CD4-positive, alpha-beta T cell treated with Interferon alpha-2 for 1 hour (primary cell): ENCODE results near the gene PPIL4.
A peak's percentile ranks its signal among the peaks of the same experiment; 100 is the strongest.
"Not testable (repeated sequence)": the region's sequence is repeated elsewhere in the genome, so short reads cannot be mapped to it uniquely, and the experiment has no call there.

Experiments
- DNase-seq, 2 donors: peaks; one replicate each; pipeline ENCODE4 v3.0.0-alpha.2; 2020 to 2022

PPIL4 gene

DNA sequence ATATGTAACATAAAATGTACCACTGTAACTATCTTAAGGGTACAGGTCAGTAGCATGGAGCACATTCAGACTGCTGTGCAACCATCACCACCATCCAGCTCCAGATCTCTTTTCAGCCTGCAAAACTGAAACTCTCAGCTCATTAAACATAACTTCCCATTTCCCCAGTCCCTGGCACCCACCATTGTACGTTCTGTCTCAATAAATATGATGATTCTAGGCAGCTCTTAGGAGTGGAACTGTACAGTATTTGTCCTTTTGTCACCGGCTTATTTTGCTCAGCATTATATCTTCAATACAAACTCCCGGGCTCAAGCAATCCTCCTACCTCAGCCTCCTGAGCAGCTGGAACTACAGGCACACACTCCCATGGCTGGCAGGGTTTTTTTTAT is 62.5 kb downstream of the PPIL4 start:
- peak in 1 of 2 donors; percentile 41 for DNase-seq

DNA sequence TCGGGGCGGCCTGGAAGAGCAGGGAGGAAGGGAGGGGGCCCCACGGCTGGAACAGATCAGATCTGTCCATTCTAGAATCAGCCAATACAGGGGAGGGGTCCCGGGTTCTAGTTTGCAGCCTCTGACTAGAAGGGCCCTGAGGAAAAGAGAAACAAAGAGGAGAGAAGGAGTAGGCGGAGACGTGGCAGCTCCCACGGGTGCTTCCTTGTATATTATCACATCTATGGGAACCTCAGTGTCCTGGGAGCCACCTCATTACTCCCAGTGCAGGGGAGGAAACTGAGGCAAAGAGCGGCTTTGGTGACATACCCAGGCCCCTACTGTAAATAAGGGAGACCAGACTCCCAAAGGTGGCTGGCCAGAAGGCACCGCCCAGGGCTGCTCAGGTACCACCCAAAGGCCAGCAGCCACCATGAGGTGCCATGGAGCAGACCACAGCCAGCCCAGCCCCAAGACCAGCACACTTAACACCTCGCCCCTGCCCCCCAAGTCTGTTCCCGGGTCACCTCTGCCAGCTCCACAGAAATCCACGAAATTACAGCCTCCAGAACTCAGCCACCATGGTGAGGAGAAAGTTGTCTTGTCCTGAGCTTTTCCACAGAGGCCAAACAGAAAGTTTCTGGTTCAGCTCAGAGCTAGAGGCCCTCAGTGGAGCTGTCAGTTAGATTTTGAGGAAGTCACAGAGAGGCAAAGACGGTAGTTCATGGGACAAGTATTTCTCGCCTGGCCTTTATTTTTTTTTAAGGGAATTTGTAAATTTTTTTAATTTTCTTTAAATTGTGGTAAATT is 63.1 kb downstream of the PPIL4 start:
- DNase-seq: peak in 1 of 2 donors; percentile 50

DNA sequence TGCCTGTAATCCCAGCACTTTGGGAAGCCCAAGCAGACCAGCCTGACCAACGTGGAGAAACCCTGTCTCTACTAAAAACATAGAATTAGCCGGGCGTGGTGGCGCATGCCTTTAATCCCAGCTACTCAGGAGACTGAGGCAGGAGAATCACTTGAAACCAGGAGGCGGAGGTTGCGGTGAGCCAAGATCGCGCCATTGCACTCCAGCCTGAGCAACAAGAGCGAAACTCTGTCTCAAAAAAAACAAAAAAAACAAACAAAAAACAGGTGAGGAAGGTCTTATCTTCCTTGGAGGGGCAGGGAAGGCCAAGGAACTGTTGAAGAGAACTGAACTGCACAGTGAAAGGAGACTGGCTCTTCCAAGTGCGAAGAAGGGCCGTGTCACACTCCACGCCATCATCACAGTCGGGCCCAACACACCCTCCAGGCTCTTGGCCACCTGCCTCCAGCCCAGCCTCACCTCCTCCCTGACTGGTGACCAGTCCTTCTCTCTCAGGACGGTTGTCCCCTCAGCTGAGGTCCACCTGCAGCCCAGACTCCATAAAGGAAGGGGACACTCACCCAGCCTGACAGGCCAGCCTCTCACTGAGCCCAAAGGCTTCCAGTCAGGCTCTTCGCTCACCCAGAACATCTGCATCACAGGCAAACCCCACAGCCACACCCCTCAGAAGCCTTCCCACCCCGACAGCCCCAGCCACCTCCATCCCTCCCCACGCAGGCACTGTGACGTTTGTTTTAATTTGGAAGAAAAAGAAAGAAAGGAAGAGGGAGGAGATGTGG is 65.2 kb downstream of the PPIL4 start:
- peak; percentile 71 to 82 for DNase-seq

DNA sequence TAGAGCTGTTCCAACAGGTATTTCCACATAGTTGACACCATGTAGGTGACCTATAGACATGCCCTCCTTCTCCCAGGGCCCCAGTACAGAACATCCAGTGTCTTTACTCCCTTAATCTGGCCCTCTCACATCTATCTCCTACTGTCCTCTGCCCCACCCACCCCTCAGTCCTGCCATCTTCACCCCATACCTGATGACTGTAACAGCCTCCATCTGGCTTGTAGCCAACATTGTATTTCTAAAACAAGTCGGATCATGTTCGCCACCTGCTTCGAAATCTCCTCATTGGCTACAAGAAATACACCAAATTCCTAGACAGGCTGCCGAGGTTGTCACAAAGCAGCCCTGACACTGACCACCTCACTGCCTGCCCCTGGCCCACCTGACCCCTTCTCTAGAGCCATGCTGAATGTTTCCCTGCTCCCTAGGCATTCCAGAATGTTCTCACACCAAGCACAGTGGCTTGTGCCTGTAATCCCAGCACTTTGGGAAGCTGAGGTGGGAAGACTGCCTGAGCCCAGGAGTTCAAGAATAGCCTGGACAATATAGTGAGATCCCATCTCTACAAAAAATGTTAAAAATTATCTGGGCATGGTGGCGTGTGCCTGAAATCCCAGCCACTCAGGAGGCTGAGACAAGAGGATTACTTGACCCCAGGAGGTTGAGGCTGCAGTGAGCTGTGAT is 67.1 kb downstream of the PPIL4 start:
- no peak for DNase-seq

DNA sequence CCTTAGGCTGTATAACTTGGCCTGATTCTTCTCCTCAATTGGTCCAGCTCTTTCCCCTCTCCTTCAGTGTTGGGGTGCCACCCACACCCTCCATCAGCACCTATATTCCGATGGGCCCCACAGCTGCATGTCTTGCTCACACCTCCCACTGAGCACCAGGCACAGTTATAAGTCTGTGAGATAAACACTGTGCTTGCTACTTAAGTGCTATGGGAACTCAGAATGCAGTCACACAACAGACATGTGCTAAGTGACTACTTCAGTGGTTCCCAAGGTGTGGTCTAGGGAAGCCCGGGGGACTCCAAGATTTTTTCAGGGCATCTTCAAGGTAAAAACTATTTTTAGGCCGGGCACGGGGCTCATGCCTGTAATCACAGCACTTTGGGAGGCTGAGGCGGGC is 68.3 kb downstream of the PPIL4 start:
- DNase-seq: no peak

DNA sequence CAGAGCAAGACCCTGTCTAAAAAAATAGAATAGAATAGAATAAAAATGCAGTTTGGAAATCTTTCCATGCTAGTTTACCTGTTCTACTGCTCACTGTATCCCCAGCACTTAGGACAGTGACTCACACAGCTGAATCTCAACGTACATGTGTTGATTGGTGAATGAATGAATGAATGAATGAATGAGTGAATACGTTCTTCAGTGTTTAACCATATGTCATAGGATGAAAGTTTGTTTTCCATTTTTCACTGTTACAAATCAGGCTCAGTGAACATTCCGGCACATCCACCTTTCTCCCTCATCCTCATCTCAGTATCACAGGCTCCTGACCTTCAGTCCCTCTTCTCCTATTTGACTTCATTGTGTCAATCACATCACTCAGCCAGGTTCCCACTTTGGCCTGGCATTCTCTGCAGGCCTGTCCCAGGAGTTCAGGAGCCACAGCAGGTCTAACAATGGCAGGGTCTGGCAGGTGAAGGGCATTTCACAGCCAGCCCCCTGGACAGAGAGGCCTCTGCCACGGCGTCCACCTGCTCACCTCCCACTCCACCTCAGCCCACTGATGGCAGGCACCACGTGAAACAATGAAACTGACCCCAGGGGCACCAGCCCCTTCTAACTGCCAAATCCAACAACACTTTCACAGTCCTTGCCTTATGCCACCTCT is 68.9 kb downstream of the PPIL4 start:
- DNase-seq: no peak

DNA sequence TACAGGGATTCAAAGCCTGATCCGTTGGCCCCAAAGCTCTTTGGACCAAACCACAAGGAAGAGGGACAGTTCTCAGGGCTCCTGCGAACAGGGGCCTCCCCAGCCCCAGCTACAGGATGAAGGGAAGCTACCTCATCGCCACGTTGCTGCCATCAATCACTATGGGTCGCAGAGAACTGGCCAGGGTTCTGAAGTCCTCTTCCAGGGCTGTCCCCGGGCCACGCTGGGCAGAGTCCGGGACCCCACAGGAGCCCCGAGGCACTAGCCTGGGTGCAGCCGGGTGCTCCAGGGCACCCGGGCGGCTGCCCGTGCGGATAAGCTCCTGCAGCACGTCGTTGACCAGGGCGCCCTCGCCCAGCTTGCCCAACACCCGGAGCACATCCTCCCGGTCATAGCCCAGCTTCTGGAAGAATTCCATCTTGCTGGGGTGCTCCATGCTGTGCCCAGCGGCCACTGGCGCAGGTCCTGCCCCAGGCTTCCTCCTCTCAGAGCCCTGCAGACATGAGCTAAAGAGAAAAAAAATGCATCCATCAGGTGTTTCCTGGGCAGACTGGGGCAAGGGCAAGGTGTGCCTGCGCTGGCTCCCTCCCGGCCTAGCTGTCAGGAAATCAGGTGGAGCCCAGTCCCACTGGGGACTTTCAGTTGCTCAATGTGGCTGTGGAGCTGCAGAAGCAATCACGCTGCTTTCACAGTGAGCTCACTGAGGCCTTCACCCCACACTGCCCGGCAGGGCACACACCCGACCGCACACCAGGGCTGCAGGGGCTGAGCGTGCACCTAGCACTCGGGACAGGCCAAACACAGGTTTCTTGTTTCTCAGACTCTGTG is 71.5 kb downstream of the PPIL4 start:
- DNase-seq: peak in 1 of 2 donors; percentile 45

DNA sequence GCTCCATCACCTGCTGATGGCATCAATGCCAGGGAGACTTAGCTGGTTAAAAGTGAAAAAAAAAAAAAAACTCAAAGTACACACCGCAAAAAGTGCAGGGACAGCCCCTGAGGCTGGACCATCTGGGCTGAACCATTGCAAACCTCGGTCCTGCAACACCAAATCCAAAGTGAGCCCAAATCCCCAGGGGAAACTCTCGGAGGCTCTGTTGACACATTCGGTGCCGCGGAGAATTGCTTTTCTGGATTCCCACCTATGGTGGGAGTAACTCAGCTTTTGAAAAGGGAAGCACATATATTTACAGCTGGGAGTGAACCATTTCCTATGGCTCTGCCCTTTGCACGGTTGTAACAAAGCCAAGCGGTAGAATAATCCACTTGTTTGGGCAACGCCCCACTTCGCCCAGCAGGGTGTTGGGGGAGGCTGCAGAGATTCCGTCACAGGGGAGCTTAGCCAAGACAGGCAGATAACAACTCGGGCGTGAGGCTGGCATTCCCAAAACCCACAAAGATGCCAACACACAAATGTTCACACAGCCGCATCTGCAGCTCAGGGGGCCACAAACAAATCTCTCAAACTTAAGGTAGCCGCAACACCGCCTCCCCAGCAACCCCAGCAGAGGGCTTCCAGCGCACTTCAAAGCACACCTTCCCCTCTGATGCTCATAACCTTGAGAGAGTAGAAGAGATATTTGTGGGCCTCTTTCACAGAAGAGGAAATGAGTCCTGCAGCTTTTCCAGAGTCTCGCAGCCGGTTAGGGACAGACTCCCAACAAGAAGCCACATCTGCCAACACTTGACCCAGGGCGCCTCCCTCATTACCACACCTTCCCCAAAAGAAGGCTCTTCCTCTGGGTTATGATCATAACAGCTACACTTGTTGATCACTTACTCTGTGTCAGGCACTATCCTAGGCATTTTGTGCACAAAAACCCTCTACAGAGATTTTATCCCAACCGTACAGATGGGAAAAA is 72.5 kb downstream of the PPIL4 start:
- peak in 1 of 2 donors; percentile 40 for DNase-seq

DNA sequence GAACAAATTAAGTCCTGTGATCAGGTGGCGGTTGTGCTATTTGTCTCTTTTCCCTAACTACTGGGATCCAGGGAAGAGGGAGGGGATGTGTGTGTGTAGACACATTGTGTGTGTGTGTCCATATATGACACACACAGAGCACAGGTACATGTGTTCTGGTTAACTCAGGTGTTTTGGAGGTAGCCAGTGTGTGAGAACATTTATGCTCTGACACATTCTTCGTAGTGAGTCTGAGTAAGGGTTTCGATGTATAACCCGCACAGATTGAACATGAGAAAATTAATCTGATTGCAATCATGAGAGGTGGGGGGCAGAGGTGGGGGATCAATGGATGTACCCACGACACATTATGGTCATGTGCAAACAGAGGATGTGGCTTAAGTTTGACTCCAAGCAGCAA is 73.6 kb downstream of the PPIL4 start:
- DNase-seq: no peak

DNA sequence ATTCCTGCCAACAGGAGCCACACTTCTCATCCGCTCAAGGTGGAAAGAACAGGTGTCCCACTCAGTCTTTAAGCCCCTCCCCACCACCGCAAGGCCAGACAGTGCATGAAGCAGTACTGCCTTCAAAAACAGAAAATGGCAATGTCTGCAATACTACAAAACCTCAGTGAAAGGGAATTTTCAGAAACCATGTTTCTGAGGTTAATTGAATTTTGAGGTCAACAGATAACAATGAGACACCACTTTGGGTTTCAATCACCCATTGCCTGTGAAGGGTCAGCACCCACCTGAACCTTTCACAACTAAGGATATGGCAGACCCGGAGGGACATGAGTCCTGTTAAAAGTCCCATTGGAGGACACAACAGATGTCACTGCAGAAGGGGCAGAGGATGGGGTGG is 74.0 kb downstream of the PPIL4 start:
- peak in 1 of 2 donors; percentile 37 for DNase-seq

DNA sequence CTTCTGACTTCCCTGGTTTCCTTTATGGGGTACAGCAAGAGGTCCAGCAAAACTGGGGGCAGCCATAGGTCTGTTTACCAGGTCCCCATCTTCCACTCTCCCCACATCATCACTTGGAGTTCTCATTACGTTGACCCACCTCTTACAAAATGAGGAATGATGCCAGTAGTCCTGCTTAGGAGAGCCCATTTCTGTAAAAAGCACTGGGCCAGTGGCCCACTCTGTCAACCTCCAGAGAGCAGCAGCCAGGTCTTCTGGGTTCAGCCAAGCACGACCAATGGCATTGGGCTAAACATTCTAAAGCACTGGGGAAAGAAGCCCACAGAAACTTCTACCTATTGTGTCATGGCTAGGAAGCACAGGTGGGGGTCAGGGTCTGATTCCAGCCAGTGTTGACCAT is 74.9 kb downstream of the PPIL4 start:
- DNase-seq: no peak

DNA sequence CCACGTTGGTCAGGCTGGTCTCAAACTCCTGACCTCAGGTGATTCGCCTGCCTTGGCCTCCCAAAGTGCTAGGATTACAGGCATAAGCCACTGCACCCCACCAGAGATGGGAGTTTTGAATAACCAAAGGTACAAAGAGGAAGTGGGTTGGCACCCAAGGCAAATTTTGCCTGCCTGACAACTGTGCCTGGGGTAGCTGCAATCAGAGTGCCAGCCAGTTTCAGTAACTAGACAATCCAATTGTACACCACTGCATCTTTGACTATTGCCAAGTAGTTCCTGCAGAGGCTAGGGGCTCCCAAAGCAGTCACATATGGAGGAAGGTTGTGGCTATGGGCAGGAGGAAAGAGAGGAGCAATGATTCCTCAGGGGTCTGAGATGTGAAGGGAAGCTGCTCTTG is 77.7 kb downstream of the PPIL4 start:
- no peak for DNase-seq

DNA sequence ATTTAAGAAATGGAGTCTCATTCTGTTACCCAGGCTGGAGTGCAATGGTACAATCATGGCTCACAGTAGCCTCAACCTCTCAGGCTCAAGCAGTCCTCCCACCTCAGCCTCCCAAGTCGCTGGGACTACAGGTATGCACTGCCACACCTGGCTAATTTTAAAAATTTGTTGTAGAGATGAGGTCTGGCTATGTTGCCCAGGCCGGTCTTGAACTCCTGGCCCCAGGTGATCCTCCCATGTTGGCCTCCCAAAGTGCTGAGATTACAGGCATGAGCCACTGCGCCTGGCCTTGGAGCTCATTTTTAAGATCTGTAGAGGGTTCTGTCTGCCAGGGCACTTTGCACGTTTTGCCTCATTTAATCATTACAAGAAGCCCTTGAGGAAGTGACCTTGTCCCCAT is 78.6 kb downstream of the PPIL4 start:
- no peak for DNase-seq

DNA sequence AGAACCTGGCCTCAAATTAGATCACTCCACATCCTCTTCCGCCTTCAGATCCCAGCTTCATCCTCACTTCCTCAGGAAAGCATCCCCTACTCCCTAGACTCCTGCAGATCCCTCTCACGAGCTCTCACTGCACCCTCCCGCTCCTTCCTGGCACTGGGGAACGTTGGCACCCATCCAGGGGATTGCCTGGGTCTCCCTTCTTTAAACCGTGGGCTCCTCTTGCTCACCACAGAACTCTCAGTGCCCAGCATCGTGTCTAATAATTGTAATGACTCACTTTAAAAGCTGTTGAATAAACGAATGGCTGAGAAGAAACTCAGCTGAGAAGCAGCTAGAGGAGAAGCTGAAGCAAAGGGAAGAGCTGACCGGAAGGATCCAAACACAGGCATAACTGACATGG is 81.4 kb downstream of the PPIL4 start:
- DNase-seq: no peak

DNA sequence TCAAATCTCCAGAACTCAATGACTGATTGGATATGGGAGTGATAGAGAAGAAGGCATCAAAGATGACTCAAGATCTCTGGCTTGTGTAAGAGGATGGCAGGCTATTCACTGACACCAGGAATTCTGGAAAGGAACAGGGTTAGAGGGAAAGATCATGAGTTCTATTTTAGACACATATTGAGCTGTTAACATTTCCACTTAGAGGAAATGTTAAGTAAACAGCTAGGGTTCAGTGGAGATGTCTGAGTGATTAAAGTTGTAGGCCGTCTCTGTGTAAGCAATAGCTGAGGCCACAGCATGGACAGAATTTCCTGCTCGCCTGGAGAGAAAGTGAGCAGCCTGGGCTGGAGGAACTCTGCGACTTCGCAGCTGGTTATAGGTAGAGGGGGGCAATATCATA is 82.1 kb downstream of the PPIL4 start:
- no peak for DNase-seq

DNA sequence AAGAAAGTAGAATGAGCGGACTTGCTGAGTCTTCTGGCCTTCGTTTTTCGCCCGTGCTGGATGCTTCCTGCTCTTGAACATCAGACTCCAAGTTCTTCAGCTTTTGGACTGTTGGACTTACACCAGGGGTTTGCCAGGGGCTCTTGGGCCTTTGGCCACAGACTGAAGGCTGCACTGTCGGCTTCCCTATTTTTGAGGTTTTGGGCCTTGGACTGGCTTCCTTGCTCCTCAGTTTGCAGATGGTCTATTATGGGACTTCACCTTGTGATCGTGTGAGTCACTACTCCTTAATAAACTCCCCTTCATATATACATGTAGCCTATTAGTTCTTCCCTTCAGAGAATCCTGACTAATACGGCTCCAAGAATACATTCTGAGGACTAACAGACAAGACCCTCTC is 83.1 kb downstream of the PPIL4 start:
- not testable (repeated sequence) for DNase-seq

DNA sequence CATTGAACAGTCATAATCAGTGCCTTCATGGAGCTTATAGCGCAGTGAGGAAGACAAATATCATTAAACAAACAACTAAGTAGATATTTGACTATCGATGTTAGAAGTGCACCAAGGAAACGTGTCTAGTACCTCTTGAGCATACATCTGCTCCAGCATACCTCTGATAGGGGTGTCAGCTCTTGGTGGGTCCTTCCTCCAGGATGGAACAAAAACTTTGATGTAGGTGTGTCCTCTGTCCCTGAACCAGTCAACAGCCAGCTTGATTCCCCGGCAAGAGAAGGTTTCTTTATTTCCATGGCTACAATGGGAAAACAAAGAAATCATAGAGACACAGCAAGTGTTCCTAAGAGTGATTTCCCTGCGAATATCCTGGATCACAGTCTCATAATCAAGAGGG is 84.2 kb downstream of the PPIL4 start:
- no peak for DNase-seq

DNA sequence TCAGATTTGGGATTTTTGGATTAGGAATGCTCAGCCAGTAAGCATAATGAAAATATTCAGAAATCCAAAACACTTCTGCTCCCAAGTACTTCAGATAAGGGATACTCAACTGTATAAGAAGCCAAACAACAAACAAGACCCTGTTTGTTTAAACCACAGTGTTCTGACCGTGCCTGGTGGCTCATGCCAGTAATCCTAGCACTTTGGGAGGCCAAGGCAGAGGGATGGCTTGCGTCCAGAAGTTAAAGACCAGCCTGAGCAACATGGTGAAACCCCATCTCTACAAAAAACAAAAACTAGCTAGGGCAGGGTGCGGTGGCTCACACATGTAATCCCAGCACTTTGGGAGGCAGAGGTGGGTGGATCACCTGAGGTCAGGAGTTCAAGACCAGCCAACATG is 85.6 kb downstream of the PPIL4 start:
- not testable (repeated sequence) for DNase-seq

DNA sequence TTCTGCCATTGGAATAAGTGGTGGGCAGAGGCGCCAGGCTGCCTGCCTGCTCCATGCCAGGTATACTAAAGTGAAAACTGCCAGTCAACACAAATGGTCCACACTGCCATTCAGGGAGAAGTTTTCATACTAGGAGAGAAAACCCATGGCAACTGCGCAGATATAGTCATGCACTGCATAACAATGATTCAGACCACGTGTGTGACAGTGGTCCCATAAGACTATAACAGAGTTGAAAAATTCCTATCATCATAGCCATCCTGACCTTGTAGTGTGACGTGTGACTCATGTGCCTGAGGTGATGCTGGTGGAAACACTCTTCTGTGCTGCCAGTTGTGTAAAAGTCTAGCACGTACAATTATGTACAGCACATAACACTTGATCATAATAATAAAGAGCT is 86.1 kb downstream of the PPIL4 start:
- DNase-seq: no peak

DNA sequence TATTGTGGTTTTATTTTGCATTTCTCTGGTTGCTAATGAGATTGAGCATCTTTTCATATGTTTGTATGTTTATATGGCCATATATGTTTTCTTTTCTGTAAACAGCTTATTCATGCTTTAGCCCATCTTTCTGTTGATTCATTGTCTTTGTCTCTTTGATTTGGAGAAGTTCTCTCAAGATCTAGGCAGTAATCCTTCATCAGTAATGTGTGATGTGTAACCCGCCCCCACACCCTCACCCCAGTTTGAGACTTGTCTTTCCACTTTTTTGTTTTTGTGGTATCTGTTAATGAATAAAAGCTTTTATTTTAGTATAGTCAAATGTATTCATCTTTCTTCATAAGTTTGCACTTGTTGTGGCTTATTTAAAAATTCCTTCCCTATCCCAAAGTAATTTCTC is 87.0 kb downstream of the PPIL4 start:
- no peak for DNase-seq

DNA sequence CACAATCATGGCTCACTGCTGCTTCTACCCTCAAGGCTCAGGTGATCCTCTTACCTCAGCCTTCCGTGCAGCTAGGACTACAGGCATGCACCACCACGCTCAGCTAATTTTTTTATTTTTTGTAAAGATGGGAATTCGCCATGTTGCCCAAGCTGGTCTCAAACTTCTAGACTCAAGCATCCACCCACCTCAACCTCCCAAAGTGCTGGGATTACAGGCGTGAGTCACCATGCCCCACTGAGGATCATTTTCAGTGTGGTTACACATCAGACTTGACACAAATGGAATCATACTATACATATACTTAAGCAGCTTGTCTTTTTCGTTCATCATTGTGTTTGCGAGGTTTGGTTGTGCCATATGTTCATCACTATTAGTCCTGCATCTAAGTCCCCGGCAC is 87.6 kb downstream of the PPIL4 start:
- no peak for DNase-seq
